Hematopoietic multipotent progenitor cell (in vitro differentiated cells): ENCODE data around the gene ADAMTS4. TPM values are rescaled to one million over a fixed set of nuclear protein-coding genes. Genes with fewer than 3 reads are reported as not detected.

Experiments
- DNase-seq, 3 donors: peaks; one replicate each; pipeline ENCODE4 v3.0.0-alpha.2; 2011 to 2015; ENCODE audit warnings: low read depth in 2 of 3, low spot score in 2 of 3
- total RNA-seq: library from RNA; depleted of rRNA; stranded (reverse); fragments of >200 nt; gene quantifications from one replicate; pipeline ENCODE4 v1.2.3, GENCODE V29; 2012

Gene ADAMTS4
- total RNA-seq, 1 donor: under 0.01 TPM

- DNase-seq: peak; percentile 81 to 87 (median 86)
These were observed 21.5 kb downstream of the ADAMTS4 start, which contains the start of gene B4GALT3 for GRCh38 chr1:161177112-161177935. Gene B4GALT3, minus strand, starts transcription at chr1:161177507. Its CDS starts 1,447 bp downstream, at chr1:161176060.

- no peak for DNase-seq
These were observed 22.3 kb downstream of the ADAMTS4 start for GRCh38 chr1:161176468-161177111.

GRCh38 chr1:161175771-161176453, 22.9 kb downstream of the ADAMTS4 start:
- DNase-seq: no peak

GRCh38 chr1:161174911-161175310, 23.9 kb downstream of the ADAMTS4 start:
- no peak for DNase-seq

- DNase-seq: no peak
These were observed 25.1 kb downstream of the ADAMTS4 start for GRCh38 chr1:161173711-161174110.

GRCh38 chr1:161172776-161173376, 26.0 kb downstream of the ADAMTS4 start:
- DNase-seq: no peak

- DNase-seq: no peak
These were observed 26.5 kb downstream of the ADAMTS4 start for GRCh38 chr1:161172349-161172748.

- DNase-seq: no peak
These were observed 27.2 kb downstream of the ADAMTS4 start for GRCh38 chr1:161171696-161172095.

GRCh38 chr1:161171191-161171590, 27.7 kb downstream of the ADAMTS4 start:
- DNase-seq: no peak

GRCh38 chr1:161168906-161169305, 29.9 kb downstream of the ADAMTS4 start:
- no peak for DNase-seq

- peak in 1 of 3 donors; percentile 23 for DNase-seq
These were observed 31.9 kb downstream of the ADAMTS4 start for GRCh38 chr1:161166669-161167548.

GRCh38 chr1:161165742-161166668, 32.8 kb downstream of the ADAMTS4 start, which contains the start of gene PPOX:
Gene PPOX, plus strand, starts transcription at chr1:161166426. Its CDS starts 422 bp downstream, at chr1:161166848.
- peak; percentile 86 to 98 (median 96) for DNase-seq

- no peak for DNase-seq
These were observed 33.8 kb downstream of the ADAMTS4 start for GRCh38 chr1:161164901-161165610.

GRCh38 chr1:161163793-161164192, 35.1 kb downstream of the ADAMTS4 start:
- no peak for DNase-seq

GRCh38 chr1:161162806-161163205, 36.0 kb downstream of the ADAMTS4 start:
- no peak for DNase-seq

GRCh38 chr1:161162052-161162451, 36.8 kb downstream of the ADAMTS4 start:
- no peak for DNase-seq

GRCh38 chr1:161161652-161162051, 37.2 kb downstream of the ADAMTS4 start:
- no peak for DNase-seq

- DNase-seq: no peak
These were observed 38.1 kb downstream of the ADAMTS4 start for GRCh38 chr1:161160671-161161145.
